Right atrium auricular region (tissue), 2 donors: Measurements from ENCODE around the gene PLEKHM2. TPM values are rescaled to one million over a fixed set of nuclear protein-coding genes. Genes with fewer than 3 reads are reported as not detected.

Experiments used
- DNase-seq: peaks from one replicate; pipeline ENCODE4 v3.0.0-alpha.2; 2019; ENCODE audit warnings: low spot score
- H3K27ac ChIP-seq, 2 donors: fragments of 200-600 bp; sonication (generic); 1 replicate in 1 of 2; 2 replicates in 1 of 2; pipeline ENCODE4 v1.5.1; 2016 to 2019
- H3K27me3 ChIP-seq, 2 donors: fragments of 200-600 bp; sonication (generic); one replicate each; pipeline versions ENCODE4 v1.5.1 to v1.6.0; 2017 to 2019
- H3K36me3 ChIP-seq: fragments of 200-600 bp; sonication (generic); one replicate; pipeline ENCODE4 v1.5.1; 2016
- H3K4me1 ChIP-seq, 2 donors: fragments of 200-600 bp; sonication (generic); one replicate each; pipeline versions ENCODE4 v1.5.1 to v1.6.0; 2017 to 2019
- H3K4me3 ChIP-seq, 2 donors: fragments of 200-600 bp; sonication (generic); 1 replicate in 1 of 2; 2 replicates in 1 of 2; pipeline ENCODE4 v1.5.1; 2017 to 2019; ENCODE audit warnings: mild to moderate bottlenecking in 1 of 2, moderate library complexity in 1 of 2
- H3K9me3 ChIP-seq, 2 donors: fragments of 200-600 bp; sonication (generic); one replicate each; pipeline ENCODE4 v1.5.1; 2019
- total RNA-seq, 2 donors: library from RNA; depleted of rRNA; stranded (reverse); fragments of >200 nt; gene quantifications; one replicate each; pipeline ENCODE4 v1.1.0, GENCODE V29; 2016
- TF ChIP-seq, protein P1 (sequence below), 2 donors: fragments of 200-600 bp; sonication (generic); IDR thresholded peaks; one replicate each; pipeline ENCODE4 v1.5.1; 2019; ENCODE audit warnings: antibody characterized with exemption in 2 of 2

The PLEKHM2 gene
- total RNA-seq, 2 donors from 2014 or later = 53.6 to 78.1 TPM

DNA sequence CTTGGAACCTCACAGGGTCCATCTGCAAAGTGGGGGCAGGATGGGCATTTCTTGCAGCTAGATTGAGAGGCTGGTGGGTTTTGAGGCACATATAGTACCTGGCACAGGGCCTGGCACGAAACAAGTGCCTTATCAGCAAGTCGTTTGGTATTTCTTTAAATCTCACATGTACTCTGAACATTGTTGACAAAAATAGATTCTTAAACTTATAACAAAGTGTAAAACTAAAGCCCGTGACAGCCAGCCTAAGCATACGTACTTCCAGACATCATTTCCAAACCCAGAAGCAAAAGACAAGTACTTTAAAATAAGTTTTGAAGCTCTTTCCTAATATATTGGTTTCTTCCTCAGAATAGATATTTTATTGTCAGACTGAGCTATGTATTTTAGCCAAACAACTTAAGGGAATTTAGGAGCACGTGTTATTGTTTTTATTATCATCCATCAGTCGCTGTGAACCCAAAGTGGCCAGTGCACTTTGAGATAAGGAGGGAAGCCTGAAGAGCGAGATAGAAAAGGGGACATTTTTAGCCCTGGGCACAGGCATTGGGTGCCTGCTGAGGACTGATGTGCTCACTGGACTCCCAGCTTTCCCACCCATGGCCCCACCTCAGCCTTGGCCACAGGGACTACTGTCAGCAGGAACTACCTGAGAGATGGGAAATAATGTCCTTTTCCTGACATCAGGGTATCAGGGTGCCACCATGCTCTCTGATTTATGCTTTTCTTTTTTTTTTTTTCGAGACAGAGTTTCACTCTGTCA is 77.4 kb downstream of the PLEKHM2 start:
- no peaks in the 10 kb centered on the region for H3K9me3 ChIP-seq
- H3K27ac ChIP-seq = peak overlapping the region; percentile 86 to 91
- peaks cover 0 to 84% of the 10 kb centered on the region in 2 donors for H3K4me1 ChIP-seq
- H3K36me3 ChIP-seq = peaks cover 16% of the 10 kb centered on the region
- peak overlapping the region in 1 of 2 donors; percentile 81 for H3K4me3 ChIP-seq
- H3K27me3 ChIP-seq = no peaks in the 10 kb centered on the region
- DNase-seq = no peak
- TF ChIP-seq, protein P1, sequence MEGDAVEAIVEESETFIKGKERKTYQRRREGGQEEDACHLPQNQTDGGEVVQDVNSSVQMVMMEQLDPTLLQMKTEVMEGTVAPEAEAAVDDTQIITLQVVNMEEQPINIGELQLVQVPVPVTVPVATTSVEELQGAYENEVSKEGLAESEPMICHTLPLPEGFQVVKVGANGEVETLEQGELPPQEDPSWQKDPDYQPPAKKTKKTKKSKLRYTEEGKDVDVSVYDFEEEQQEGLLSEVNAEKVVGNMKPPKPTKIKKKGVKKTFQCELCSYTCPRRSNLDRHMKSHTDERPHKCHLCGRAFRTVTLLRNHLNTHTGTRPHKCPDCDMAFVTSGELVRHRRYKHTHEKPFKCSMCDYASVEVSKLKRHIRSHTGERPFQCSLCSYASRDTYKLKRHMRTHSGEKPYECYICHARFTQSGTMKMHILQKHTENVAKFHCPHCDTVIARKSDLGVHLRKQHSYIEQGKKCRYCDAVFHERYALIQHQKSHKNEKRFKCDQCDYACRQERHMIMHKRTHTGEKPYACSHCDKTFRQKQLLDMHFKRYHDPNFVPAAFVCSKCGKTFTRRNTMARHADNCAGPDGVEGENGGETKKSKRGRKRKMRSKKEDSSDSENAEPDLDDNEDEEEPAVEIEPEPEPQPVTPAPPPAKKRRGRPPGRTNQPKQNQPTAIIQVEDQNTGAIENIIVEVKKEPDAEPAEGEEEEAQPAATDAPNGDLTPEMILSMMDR (IDR thresholded peaks at IDR 0.05) = no peak

DNA sequence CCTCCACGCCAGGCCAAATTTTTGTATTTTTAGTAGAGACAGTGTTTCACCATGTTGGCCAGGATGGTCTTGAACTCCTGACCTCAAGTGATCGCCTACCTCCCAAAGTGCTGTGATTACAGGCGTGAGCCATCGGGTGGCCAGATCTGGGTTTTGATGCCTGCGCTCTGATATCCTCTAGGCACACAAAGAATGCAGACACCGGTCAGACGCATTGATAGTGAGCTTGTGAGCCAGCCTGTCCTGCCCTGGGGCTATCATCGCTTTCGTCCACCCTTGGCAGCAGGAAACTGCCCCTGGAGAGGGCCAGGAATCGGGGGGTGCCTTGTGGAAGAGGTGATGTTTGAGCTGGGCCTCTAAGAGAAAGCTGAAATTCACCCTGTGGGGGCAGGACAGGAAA is 78.4 kb downstream of the PLEKHM2 start:
- no peak for DNase-seq
- TF ChIP-seq, protein P1 (IDR thresholded peaks at IDR 0.05) = no peak
- no peak overlapping the region for H3K4me3 ChIP-seq
- H3K36me3 ChIP-seq = peaks cover 18% of the 10 kb centered on the region
- peak overlapping the region; percentile 86 to 91 for H3K27ac ChIP-seq
- no peaks in the 10 kb centered on the region for H3K27me3 ChIP-seq
- no peaks in the 10 kb centered on the region for H3K9me3 ChIP-seq
- H3K4me1 ChIP-seq = peaks cover 0 to 75% of the 10 kb centered on the region in 2 donors

DNA sequence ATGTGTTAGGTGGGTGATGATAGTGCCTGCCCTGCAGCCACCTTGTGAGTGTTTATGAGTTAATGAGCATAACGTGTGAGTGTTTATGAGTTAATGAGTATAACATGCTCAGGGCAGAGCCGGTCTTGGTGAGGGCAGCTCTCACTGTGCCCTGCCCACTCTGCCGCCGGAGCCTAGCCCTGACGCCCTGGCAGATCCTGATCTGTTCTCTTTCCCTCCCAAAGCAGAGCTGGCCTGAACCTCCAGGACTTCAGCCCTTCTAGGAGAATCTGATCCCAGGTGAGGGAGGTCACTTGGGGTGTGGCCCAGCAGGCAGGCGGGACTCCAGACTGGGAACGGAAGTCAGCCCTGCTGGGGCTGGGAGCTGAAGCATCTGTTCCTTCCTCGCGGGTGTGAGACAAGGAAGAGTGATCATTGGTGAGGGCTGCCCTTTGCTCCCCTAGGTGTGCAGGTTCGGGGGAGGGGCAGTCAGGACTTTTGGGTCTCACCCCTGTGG is 80.2 kb downstream of the PLEKHM2 start:
- Histone ChIP-seq H3K4me1 (peaks cover 0 to 60% of the 10 kb centered on the region in 2 donors), H3K9me3 (no peaks in the 10 kb centered on the region), H3K27ac (peak overlapping the region; percentile 33 to 49), H3K36me3 (peaks cover 33% of the 10 kb centered on the region), H3K4me3 (no peak overlapping the region), H3K27me3 (no peaks in the 10 kb centered on the region)
- TF ChIP-seq, protein P1 (IDR thresholded peaks at IDR 0.05) = no peak
- no peak for DNase-seq

- H3K4me3 ChIP-seq = no peak overlapping the region
- peak overlapping the region in 1 of 2 donors; percentile 33 for H3K27ac ChIP-seq
- TF ChIP-seq, protein P1 (IDR thresholded peaks at IDR 0.05) = no peak
- peaks cover 0 to 56% of the 10 kb centered on the region in 2 donors for H3K4me1 ChIP-seq
- DNase-seq = no peak
- H3K9me3 ChIP-seq = no peaks in the 10 kb centered on the region
- peaks cover 34% of the 10 kb centered on the region for H3K36me3 ChIP-seq
- no peaks in the 10 kb centered on the region for H3K27me3 ChIP-seq
These were observed 80.8 kb downstream of the PLEKHM2 start for GRCh38 chr1:15764890-15765289.

GRCh38 chr1:15765495-15766194 is 81.5 kb downstream of the PLEKHM2 start:
- Histone ChIP-seq H3K27ac (peak overlapping the region in 1 of 2 donors; percentile 33), H3K36me3 (peaks cover 41% of the 10 kb centered on the region), H3K9me3 (no peaks in the 10 kb centered on the region), H3K4me3 (no peak overlapping the region), H3K27me3 (no peaks in the 10 kb centered on the region), H3K4me1 (peaks cover 0 to 49% of the 10 kb centered on the region in 2 donors)
- TF ChIP-seq, protein P1 (IDR thresholded peaks at IDR 0.05) = no peak
- no peak for DNase-seq
